SK-N-SH (cell line): Measurements from ENCODE around the gene CGB2.

Experiments used
- EP300 ChIP-seq, 2 experiments: IDR thresholded peaks; 2 replicates each; pipeline versions ENCODE4 v1.4.0 to v1.6.1; 2012; ENCODE audit warnings: borderline replicate concordance in 1 of 2, low read depth in 1 of 2, low read length in 1 of 2
- FOXM1 ChIP-seq: IDR thresholded peaks from 2 replicates; pipeline ENCODE4 v1.4.0; 2012; ENCODE audit warnings: low read depth, mild to moderate bottlenecking
- GABPA ChIP-seq: IDR thresholded peaks from 2 replicates; pipeline ENCODE4 v1.4.0; 2012; ENCODE audit warnings: low read depth, mild to moderate bottlenecking
- POLR2AphosphoS5 ChIP-seq: IDR thresholded peaks from 2 replicates; pipeline ENCODE4 v1.6.1; 2012; ENCODE audit warnings: low read depth, low read length
- RAD21 ChIP-seq: IDR thresholded peaks from 2 replicates; pipeline ENCODE4 v1.6.1; 2012; ENCODE audit warnings: mild to moderate bottlenecking, low read length
- RCOR1 ChIP-seq: fragments of 150-350 bp; IDR thresholded peaks from 2 replicates; pipeline ENCODE4 v1.6.1; 2017; ENCODE audit warnings: antibody characterized with exemption, low read length
- TAF1 ChIP-seq: IDR thresholded peaks from 2 replicates; pipeline ENCODE4 v1.6.1; 2012; ENCODE audit warnings: low read depth, mild to moderate bottlenecking, low read length, moderate library complexity, borderline replicate concordance
- TCF12 ChIP-seq: IDR thresholded peaks from 2 replicates; pipeline ENCODE4 v1.4.0; 2012
- YY1 ChIP-seq: IDR thresholded peaks from 2 replicates; pipeline ENCODE4 v1.4.0; 2012; ENCODE audit warnings: low read depth, mild to moderate bottlenecking
- TF ChIP-seq, protein P1 (sequence below): fragments of 200-600 bp; sonication (generic); IDR thresholded peaks from 2 replicates; pipeline ENCODE4 v1.6.1; 2017; ENCODE audit warnings: antibody characterized with exemption, mild to moderate bottlenecking, moderate library complexity
- TF ChIP-seq, protein P2 (sequence below): IDR thresholded peaks from 2 replicates; pipeline ENCODE4 v1.6.1; 2012; ENCODE audit warnings: mild to moderate bottlenecking, low read depth, low read length, moderate library complexity
- TF ChIP-seq, protein P3 (sequence below): fragments of 150-350 bp; IDR thresholded peaks from 2 replicates; pipeline ENCODE4 v1.6.1; 2017; ENCODE audit warnings: antibody characterized with exemption, low read length, low read depth, borderline replicate concordance

DNA sequence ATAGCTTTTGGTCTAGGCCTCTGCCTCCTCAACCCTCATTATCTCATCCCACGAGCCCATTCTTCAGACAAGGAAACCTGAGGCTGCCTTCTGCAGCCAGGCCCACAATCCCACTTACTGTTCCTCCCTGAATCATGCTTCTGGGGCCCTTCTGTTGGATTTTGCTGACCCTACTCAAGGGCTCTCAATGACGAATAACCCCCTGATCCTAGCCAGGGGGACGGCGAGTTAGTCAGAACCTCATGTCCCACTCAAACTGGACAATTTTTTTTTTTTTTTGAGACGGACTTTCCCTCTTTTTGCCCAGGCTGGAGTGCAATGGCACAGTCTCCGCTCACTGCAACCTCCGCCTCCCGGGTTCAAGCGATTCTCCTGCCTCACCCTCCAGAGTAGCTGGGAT is 9.6 kb upstream of the CGB2 start:
- TF ChIP-seq, protein P1, sequence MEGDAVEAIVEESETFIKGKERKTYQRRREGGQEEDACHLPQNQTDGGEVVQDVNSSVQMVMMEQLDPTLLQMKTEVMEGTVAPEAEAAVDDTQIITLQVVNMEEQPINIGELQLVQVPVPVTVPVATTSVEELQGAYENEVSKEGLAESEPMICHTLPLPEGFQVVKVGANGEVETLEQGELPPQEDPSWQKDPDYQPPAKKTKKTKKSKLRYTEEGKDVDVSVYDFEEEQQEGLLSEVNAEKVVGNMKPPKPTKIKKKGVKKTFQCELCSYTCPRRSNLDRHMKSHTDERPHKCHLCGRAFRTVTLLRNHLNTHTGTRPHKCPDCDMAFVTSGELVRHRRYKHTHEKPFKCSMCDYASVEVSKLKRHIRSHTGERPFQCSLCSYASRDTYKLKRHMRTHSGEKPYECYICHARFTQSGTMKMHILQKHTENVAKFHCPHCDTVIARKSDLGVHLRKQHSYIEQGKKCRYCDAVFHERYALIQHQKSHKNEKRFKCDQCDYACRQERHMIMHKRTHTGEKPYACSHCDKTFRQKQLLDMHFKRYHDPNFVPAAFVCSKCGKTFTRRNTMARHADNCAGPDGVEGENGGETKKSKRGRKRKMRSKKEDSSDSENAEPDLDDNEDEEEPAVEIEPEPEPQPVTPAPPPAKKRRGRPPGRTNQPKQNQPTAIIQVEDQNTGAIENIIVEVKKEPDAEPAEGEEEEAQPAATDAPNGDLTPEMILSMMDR, result no peak
- TF ChIP-seq RAD21 (no peak), TCF12 (no peak), TAF1 (no peak), GABPA (no peak), EP300 (IDR thresholded peaks at IDR 0.05; ENCODE audit: borderline replicate concordance in 1 of 2, low read depth in 1 of 2, low read length in 1 of 2) (no peak), RCOR1 (no peak), FOXM1 (no peak), POLR2AphosphoS5 (no peak), YY1 (no peak)
- TF ChIP-seq, protein P2, sequence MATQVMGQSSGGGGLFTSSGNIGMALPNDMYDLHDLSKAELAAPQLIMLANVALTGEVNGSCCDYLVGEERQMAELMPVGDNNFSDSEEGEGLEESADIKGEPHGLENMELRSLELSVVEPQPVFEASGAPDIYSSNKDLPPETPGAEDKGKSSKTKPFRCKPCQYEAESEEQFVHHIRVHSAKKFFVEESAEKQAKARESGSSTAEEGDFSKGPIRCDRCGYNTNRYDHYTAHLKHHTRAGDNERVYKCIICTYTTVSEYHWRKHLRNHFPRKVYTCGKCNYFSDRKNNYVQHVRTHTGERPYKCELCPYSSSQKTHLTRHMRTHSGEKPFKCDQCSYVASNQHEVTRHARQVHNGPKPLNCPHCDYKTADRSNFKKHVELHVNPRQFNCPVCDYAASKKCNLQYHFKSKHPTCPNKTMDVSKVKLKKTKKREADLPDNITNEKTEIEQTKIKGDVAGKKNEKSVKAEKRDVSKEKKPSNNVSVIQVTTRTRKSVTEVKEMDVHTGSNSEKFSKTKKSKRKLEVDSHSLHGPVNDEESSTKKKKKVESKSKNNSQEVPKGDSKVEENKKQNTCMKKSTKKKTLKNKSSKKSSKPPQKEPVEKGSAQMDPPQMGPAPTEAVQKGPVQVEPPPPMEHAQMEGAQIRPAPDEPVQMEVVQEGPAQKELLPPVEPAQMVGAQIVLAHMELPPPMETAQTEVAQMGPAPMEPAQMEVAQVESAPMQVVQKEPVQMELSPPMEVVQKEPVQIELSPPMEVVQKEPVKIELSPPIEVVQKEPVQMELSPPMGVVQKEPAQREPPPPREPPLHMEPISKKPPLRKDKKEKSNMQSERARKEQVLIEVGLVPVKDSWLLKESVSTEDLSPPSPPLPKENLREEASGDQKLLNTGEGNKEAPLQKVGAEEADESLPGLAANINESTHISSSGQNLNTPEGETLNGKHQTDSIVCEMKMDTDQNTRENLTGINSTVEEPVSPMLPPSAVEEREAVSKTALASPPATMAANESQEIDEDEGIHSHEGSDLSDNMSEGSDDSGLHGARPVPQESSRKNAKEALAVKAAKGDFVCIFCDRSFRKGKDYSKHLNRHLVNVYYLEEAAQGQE, result no peak
- TF ChIP-seq, protein P3, sequence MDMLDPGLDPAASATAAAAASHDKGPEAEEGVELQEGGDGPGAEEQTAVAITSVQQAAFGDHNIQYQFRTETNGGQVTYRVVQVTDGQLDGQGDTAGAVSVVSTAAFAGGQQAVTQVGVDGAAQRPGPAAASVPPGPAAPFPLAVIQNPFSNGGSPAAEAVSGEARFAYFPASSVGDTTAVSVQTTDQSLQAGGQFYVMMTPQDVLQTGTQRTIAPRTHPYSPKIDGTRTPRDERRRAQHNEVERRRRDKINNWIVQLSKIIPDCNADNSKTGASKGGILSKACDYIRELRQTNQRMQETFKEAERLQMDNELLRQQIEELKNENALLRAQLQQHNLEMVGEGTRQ, result no peak
